ES-I3 (cell line): ENCODE measurements around the gene VPS33B.
A peak's percentile ranks its signal among the peaks of the same experiment; 100 is the strongest.

Experiments
- H3K36me3 ChIP-seq: 2 replicates; pipeline ENCODE4 v1.6.1; 2013; ENCODE audit warnings: mild to moderate bottlenecking, low read length, control low read depth, moderate library complexity; ENCODE audit not compliant: insufficient read depth
- H3K4me1 ChIP-seq: 2 replicates; pipeline ENCODE4 v1.6.1; 2013; ENCODE audit warnings: mild to moderate bottlenecking, control low read depth, low read length; ENCODE audit not compliant: insufficient read depth
- H3K9ac ChIP-seq: 2 replicates; pipeline ENCODE4 v1.6.1; 2013; ENCODE audit warnings: low read depth, mild to moderate bottlenecking, low read length, moderate library complexity
- H3K9me3 ChIP-seq: 2 replicates; pipeline ENCODE4 v1.6.1; 2013; ENCODE audit warnings: mild to moderate bottlenecking, low read length, moderate library complexity; ENCODE audit not compliant: control insufficient read depth, insufficient read depth

Gene VPS33B

DNA sequence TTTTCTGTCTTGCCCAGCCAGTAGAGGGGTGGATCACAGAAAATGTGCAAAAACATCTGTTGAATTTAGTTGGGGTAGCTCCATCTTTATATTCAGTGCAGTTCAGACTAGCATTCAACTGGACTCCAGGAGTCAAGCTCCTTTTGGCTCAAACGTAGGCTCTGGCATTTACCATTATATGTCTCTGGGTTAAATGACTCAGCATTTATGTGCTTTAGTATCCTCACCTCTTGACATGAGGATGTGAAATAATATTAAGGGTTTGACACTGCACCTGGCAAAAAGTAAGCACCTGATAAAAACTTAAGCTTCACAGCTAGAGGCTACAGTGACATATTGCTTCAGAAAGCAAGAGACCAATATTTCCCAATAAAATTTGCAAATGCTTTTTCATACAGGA lies 42.8 kb downstream of the VPS33B start:
- Histone ChIP-seq H3K9me3 (no peaks in the 10 kb centered on the region), H3K4me1 (no peaks in the 10 kb centered on the region), H3K9ac (no peak overlapping the region), H3K36me3 (peaks cover 46% of the 10 kb centered on the region)

GRCh38 chr15:90974216-90974615 lies 48.2 kb downstream of the VPS33B start:
- Histone ChIP-seq H3K9me3 (no peaks in the 10 kb centered on the region), H3K4me1 (no peaks in the 10 kb centered on the region), H3K36me3 (peaks cover 31% of the 10 kb centered on the region), H3K9ac (no peak overlapping the region)

GRCh38 chr15:90972133-90972532 lies 50.3 kb downstream of the VPS33B start:
- Histone ChIP-seq H3K9ac (no peak overlapping the region), H3K9me3 (no peaks in the 10 kb centered on the region), H3K36me3 (peaks cover 42% of the 10 kb centered on the region), H3K4me1 (no peaks in the 10 kb centered on the region)

DNA sequence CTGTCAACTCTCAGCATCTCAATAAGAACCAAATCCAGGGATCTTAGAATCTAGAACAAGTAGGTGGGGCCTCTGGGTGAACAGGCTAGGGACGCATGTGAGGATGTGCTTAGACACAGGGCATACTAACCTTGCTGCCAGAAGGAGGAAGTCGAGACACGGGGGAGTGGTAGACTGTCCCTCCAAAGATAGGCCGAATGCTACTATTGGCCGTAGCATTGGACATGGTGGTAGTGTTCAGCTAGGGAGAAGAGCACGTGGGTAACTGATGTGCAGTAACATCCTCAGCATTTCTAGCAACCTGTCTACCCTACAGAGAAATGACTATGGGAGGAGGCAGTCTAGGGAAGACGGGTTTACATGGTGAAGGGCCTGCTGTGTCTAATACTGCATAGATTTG lies 52.1 kb downstream of the VPS33B start:
- Histone ChIP-seq H3K9me3 (no peaks in the 10 kb centered on the region), H3K36me3 (peaks cover 37% of the 10 kb centered on the region), H3K4me1 (no peaks in the 10 kb centered on the region), H3K9ac (no peak overlapping the region)

DNA sequence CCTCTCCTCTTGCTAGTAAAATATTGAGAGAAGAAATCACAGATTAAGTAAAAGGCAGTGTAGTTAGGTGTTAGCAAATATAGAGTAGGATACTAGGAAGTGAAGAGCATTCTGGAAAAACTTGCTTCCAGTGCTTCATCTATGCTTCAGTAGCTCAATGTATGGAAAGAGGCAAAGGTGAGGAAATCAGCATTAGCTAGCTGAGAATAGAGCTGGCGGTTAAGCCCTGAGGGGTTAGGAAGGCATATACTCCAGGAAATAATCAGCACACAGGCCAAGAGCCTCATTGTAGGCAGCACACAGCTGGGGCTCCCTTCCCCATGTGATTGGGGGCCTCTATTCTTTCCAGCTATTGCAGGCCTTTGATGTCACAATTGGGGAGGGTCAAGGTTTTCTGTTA lies 54.0 kb downstream of the VPS33B start:
- Histone ChIP-seq H3K9ac (no peak overlapping the region), H3K4me1 (no peaks in the 10 kb centered on the region), H3K36me3 (peaks cover 37% of the 10 kb centered on the region), H3K9me3 (no peaks in the 10 kb centered on the region)

GRCh38 chr15:90967206-90967605 lies 55.2 kb downstream of the VPS33B start:
- Histone ChIP-seq H3K9me3 (no peaks in the 10 kb centered on the region), H3K9ac (no peak overlapping the region), H3K36me3 (peaks cover 35% of the 10 kb centered on the region), H3K4me1 (no peaks in the 10 kb centered on the region)

DNA sequence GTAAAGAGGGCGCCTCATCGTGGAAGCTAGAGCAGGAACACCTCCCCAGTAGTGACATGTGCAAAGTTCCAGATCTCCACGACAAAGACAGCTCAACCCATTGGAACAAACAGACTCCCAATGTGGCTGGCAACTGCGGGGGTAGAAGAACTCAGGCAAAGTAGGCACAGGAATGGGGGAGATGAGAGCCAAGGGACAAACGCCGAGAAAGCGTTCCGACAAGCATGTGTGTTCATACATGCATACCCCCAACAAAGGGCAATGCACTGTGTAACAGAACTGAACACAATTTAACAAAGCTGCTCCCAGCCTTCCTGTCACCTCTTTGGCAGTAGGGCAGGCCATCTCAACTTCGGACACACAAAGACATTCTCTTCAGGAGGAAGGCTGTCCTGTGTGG lies 56.1 kb downstream of the VPS33B start:
- Histone ChIP-seq H3K36me3 (peaks cover 41% of the 10 kb centered on the region), H3K4me1 (no peaks in the 10 kb centered on the region), H3K9me3 (no peaks in the 10 kb centered on the region), H3K9ac (no peak overlapping the region)

DNA sequence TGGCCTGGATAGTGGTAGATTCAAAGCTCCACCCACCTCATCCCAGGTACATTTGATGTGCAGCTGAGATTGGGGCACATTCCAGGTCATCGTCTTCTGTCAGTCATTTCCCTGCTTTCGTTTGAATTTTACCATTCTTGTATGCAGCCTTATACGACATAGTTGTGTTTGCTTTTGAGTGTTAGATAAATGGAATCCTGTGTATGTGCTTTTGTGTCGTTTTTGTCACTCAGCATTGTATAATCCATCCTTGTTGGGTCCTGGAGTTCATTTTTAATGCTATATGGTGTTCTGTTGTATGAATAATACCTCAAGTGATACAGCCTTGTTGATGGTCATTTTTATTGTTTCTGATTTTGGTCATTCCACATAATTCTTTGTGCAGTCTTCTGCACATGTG lies 60.4 kb downstream of the VPS33B start:
- H3K9me3 ChIP-seq: no peaks in the 10 kb centered on the region
- H3K4me1 ChIP-seq: no peaks in the 10 kb centered on the region; the same call in 1 of the 2 replicates
- no peak overlapping the region for H3K9ac ChIP-seq
- H3K36me3 ChIP-seq: peaks cover 18% of the 10 kb centered on the region

DNA sequence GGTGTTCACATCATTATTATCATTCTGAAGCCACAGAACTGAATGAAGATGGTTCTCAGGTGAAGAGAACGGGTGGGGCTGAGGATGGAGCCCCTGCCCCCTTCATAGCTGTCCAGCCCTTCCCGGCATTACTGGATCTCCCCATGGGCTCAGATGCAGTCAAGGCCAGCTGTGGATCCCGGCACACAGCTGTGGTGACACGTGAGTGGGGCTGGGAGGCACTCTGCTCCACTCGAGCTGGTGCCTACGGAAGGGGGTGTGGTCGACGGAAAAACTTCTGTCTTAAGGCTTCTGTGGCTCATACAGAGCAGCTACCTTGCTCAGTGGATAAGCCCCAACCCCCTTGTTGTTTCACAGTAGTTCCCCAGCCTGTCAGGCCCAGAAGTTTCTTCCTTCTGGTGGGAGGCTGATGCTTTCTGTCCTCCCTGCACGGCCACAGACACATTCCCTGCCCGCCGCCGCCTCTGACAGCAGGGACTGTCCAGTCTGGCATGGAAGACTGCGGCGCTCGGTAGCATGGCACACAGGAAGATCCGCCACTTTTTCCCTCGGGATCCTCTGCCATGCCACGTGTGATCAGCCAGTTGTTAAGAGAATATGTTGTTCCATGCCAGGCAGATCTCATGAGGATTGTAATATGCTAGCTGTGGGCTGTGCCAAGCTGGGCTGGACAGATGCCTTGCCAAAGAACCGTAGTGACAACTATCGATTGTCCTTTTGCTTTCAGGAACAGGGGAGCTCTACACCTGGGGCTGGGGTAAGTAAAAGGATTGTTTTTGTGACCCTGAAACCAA lies 61.9 kb downstream of the VPS33B start:
- Histone ChIP-seq H3K9me3 (no peaks in the 10 kb centered on the region), H3K9ac (no peak overlapping the region)

GRCh38 chr15:90959894-90960293 lies 62.5 kb downstream of the VPS33B start:
- Histone ChIP-seq H3K9me3 (no peaks in the 10 kb centered on the region), H3K36me3 (peaks cover 17% of the 10 kb centered on the region), H3K4me1 (peaks cover 4% of the 10 kb centered on the region; the same call in 1 of the 2 replicates), H3K9ac (no peak overlapping the region)

More for the DNA sequence above, 61.9 kb downstream of the VPS33B start:
- H3K36me3 ChIP-seq: peaks cover 17% of the 10 kb centered on the region
- H3K4me1 ChIP-seq: peaks cover 4% of the 10 kb centered on the region; the same call in 1 of the 2 replicates

DNA sequence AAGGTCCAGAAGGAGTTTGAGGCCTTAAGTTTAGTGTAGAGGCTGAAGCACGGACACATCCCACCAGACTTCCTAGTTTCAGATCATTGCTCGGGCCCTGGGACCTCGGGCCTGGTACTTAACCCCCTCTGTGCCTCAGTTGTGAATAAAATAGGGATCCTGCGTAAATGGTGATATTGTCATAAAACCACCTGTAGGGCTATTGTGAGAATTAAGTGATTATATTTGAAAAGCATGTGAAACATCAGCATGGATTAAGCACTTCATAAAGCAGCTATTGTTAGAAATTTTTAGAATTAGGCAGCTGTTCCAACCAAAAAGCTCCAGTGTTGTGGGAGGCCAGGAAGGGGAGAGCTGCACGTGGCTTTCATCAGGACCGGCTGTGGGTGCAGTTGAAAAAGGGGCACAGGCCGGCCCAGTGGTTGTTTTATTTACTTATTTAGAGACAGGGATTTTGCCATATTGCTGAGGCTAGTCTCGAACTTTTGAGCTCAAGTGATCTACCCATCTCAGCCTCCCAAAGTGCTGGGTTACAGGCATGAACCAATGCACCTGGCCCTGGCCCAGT lies 63.3 kb downstream of the VPS33B start:
- H3K36me3 ChIP-seq: peaks cover 16% of the 10 kb centered on the region
- H3K4me1 ChIP-seq: peaks cover 4% of the 10 kb centered on the region; the same call in 1 of the 2 replicates
- H3K9ac ChIP-seq: no peak overlapping the region
- no peaks in the 10 kb centered on the region for H3K9me3 ChIP-seq

- Histone ChIP-seq H3K4me1 (peaks cover 4% of the 10 kb centered on the region; the same call in 1 of the 2 replicates), H3K9me3 (no peaks in the 10 kb centered on the region), H3K9ac (no peak overlapping the region), H3K36me3 (peaks cover 14% of the 10 kb centered on the region)
Measured at GRCh38 chr15:90957791-90958190, 64.6 kb downstream of the VPS33B start.

DNA sequence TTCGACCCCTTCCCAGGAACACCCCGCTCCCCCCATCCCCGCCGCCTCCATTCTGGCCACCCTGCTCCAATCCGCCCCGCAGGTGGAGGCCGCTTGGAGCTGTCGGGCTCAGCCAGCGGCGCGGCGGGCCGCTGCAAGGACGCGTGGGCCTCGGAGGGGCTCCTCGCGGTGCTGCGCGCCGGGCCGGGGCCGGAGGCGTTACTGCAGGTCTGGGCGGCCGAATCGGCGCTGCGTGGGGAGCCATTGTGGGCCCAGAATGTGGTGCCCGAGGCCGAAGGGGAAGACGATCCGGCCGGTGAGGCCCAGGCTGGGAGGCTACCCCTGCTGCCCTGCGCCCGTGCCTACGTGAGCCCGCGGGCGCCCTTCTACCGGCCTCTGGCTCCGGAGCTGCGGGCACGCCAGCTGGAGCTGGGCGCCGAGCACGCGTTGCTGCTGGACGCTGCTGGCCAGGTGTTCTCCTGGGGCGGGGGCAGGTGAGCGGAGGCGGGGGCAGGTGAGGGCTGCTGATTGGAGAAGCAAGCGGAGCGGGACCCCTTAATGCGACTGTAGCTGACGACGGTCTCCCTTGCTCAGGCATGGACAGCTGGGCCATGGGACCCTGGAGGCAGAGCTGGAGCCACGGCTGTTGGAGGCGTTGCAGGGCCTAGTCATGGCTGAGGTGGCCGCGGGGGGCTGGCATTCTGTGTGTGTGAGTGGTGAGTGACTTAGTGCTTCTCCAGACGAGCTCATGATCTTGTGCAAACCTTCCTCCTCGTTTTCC lies 65.2 kb downstream of the VPS33B start:
- H3K36me3 ChIP-seq: peaks cover 11% of the 10 kb centered on the region
- H3K9ac ChIP-seq: peak overlapping the region; percentile 68
- H3K9me3 ChIP-seq: no peaks in the 10 kb centered on the region
- peaks cover 4% of the 10 kb centered on the region; the same call in 1 of the 2 replicates for H3K4me1 ChIP-seq

GRCh38 chr15:90956274-90957030 lies 65.9 kb downstream of the VPS33B start:
- Histone ChIP-seq H3K36me3 (peaks cover 9% of the 10 kb centered on the region), H3K9me3 (no peaks in the 10 kb centered on the region), H3K4me1 (peaks cover 4% of the 10 kb centered on the region; the same call in 1 of the 2 replicates), H3K9ac (peak overlapping the region; percentile 68)
